ENCODE results near the gene ABCA9.

- no peak for TF ChIP-seq CTCF (IDR thresholded peaks at IDR 0.05)
- TF ChIP-seq POLR2A (IDR thresholded peaks at IDR 0.05): no peak
Measured at GRCh38 chr17:68941761-68942160, 119.0 kb downstream of the ABCA9 start.

Data from body of pancreas (tissue), 4 donors.